Brain microvascular endothelial cell (primary cell): ENCODE data around the gene NACA2.

Source experiments
- DNase-seq: peaks from one replicate; pipeline ENCODE4 v3.0.0-alpha.2; 2020
- H3K27ac ChIP-seq: fragments of 250-450 bp; sonication (Bioruptor Pico); 2 replicates; pipeline ENCODE4 v1.5.1; 2020; ENCODE audit warnings: mild to moderate bottlenecking, moderate library complexity
- H3K27me3 ChIP-seq: fragments of 250-450 bp; sonication (Bioruptor Pico); replicated peaks from 2 replicates; pipeline ENCODE4 v1.5.1; 2020; ENCODE audit warnings: mild to moderate bottlenecking
- H3K36me3 ChIP-seq: fragments of 250-450 bp; sonication (Bioruptor Pico); replicated peaks from 2 replicates; pipeline ENCODE4 v1.5.1; 2020; ENCODE audit warnings: mild to moderate bottlenecking
- H3K4me3 ChIP-seq: 2 replicates; pipeline ENCODE4 v1.5.1; 2011; ENCODE audit warnings: low read depth, mild to moderate bottlenecking, control low read depth, low read length, moderate library complexity
- CTCF ChIP-seq: IDR thresholded peaks from 2 replicates; pipeline ENCODE4 v1.5.1; 2011; ENCODE audit warnings: low read depth, mild to moderate bottlenecking, moderate library complexity, low read length, control low read depth, inconsistent platforms; ENCODE audit errors: missing control alignments
- in situ Hi-C: cut with HindIII; loops from 2 replicates; pipeline ENCODE4 v1.10.0; 2017; ENCODE audit warnings: low sequenced_read_pairs, low pct_ligation_motif_present

NACA2 gene

DNA sequence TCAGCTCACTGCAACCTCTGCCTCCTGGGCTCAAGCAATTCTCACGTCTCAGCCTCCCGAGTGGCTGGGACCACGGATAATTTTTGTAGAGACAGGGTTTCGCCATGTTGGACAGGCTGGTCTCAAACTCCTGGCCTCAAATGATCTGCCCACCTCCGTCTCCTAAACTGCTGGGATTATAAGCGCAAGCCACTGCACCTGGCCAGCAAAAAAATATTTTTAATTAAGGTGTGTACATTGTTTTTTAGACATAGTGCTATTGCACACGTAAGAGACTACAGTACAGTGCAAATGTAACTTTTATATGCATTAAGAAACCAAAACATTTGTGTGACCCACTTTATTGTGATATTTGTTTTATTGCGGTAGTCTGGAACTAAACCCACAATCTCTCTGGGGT, 49.0 kb downstream of the NACA2 start:
- TF ChIP-seq CTCF: no peak
- no peak for DNase-seq
- Histone ChIP-seq H3K4me3 (no peak overlapping the region), H3K36me3 (no peaks in the 10 kb centered on the region), H3K27me3 (no peaks in the 10 kb centered on the region), H3K27ac (no peak overlapping the region)
- in situ Hi-C loops: no loop called here

GRCh38 chr17:61540874-61541273, 50.1 kb downstream of the NACA2 start:
- Histone ChIP-seq H3K27ac (no peak overlapping the region), H3K4me3 (no peak overlapping the region), H3K27me3 (no peaks in the 10 kb centered on the region), H3K36me3 (no peaks in the 10 kb centered on the region)
- TF ChIP-seq CTCF: no peak
- no peak for DNase-seq
- in situ Hi-C loops: no loop called here
